Midbrain (tissue), 1 donor: Measurements from ENCODE around the gene VWF.
"Not testable (repeated sequence)": the region's sequence is repeated elsewhere in the genome, so short reads cannot be mapped to it uniquely, and the experiment has no call there.

Experiments
- DNase-seq: peaks from one replicate; lab custom pipeline; 2025; lab: John Stamatoyannopoulos, UW

Gene VWF

GRCh38 chr12:6124411-6125309 lies at the start of gene VWF:
Gene VWF (minus strand): TSS chr12:6124670. CDS start chr12:6123196, 1,474 bp downstream.
- DNase-seq = no peak

- DNase-seq = no peak
Measured at GRCh38 chr12:6172862-6173261, 48.4 kb upstream of the VWF start.

GRCh38 chr12:6172086-6172485 lies 47.6 kb upstream of the VWF start:
- DNase-seq = no peak

GRCh38 chr12:6171409-6172015 lies 47.0 kb upstream of the VWF start:
- DNase-seq = no peak

- peak; percentile 3 for DNase-seq
Measured at GRCh38 chr12:6167327-6168280, 43.1 kb upstream of the VWF start.

- no peak for DNase-seq
Measured at GRCh38 chr12:6166808-6167207, 42.3 kb upstream of the VWF start.

- no peak for DNase-seq
Measured at GRCh38 chr12:6165395-6165794, 40.9 kb upstream of the VWF start.

GRCh38 chr12:6163416-6164060 lies 39.1 kb upstream of the VWF start:
- no peak for DNase-seq

GRCh38 chr12:6161124-6161882 lies 36.8 kb upstream of the VWF start:
- peak; percentile 2 for DNase-seq

- not testable (repeated sequence) for DNase-seq
Measured at GRCh38 chr12:6160049-6160649, 35.7 kb upstream of the VWF start.

- DNase-seq = not testable (repeated sequence)
Measured at GRCh38 chr12:6159166-6160011, 34.9 kb upstream of the VWF start.

- DNase-seq = no peak
Measured at GRCh38 chr12:6158749-6159148, 34.3 kb upstream of the VWF start.

GRCh38 chr12:6158255-6158654 lies 33.8 kb upstream of the VWF start:
- no peak for DNase-seq

- no peak for DNase-seq
Measured at GRCh38 chr12:6157482-6157881, 33.0 kb upstream of the VWF start.

- no peak for DNase-seq
Measured at GRCh38 chr12:6154730-6155459, 30.4 kb upstream of the VWF start.

GRCh38 chr12:6148722-6149121 lies 24.3 kb upstream of the VWF start:
- not testable (repeated sequence) for DNase-seq

- no peak for DNase-seq
Measured at GRCh38 chr12:6148061-6148460, 23.6 kb upstream of the VWF start.

- no peak for DNase-seq
Measured at GRCh38 chr12:6146951-6147350, 22.5 kb upstream of the VWF start.

- DNase-seq = no peak
Measured at GRCh38 chr12:6146509-6146908, 22.0 kb upstream of the VWF start.
